ENCODE results near the gene MT1HL1.
"Not testable (repeated sequence)": the region's sequence is repeated elsewhere in the genome, so short reads cannot be mapped to it uniquely, and the experiment has no call there.

Gene MT1HL1

GRCh38 chr1:236978740-236979139, 25.5 kb downstream of the MT1HL1 start:
- DNase-seq (ENCODE audit: low spot score): no peak

GRCh38 chr1:236975461-236975860, 28.8 kb downstream of the MT1HL1 start:
- no peak for DNase-seq (ENCODE audit: low spot score)

GRCh38 chr1:236974025-236974424, 30.2 kb downstream of the MT1HL1 start:
- not testable (repeated sequence) for DNase-seq (ENCODE audit: low spot score)

GRCh38 chr1:236966636-236967035, 37.6 kb downstream of the MT1HL1 start:
- no peak for DNase-seq (ENCODE audit: low spot score)

- DNase-seq (ENCODE audit: low spot score): no peak
Measured at GRCh38 chr1:236963920-236964319, 40.3 kb downstream of the MT1HL1 start.

GRCh38 chr1:236959112-236959511, 45.1 kb downstream of the MT1HL1 start:
- DNase-seq (ENCODE audit: low spot score): no peak

- DNase-seq (ENCODE audit: low spot score): no peak
Measured at GRCh38 chr1:236957235-236957634, 47.0 kb downstream of the MT1HL1 start.
